PC-3 (cell line): ENCODE measurements around the gene P2RY2. TPM values are rescaled to one million over a fixed set of nuclear protein-coding genes. Genes with fewer than 3 reads are reported as not detected.
"Not testable (repeated sequence)": the region's sequence is repeated elsewhere in the genome, so short reads cannot be mapped to it uniquely, and the experiment has no call there.

Experiments
- ATAC-seq: fragments of 200-7000 bp; cut with Tn5 transposase; 2 replicates; pipeline ENCODE4 v1.9.1; 2020; ENCODE audit warnings: mild to moderate bottlenecking, moderate library complexity
- BruUV-seq: library from RNA; stranded (reverse); fragments of 400-500 nt; replicated peaks from 2 replicates; lab custom pipeline; 2021; lab: Mats Ljungman, UMichigan
- CTCF ChIA-PET: fragments of 300-600 bp; sonication (Branson Sonifier 250); formaldehyde crosslinking; loops from one replicate; lab custom pipeline; 2022; ENCODE audit warnings: antibody characterized with exemption; lab: Charles Lee
- POLR2A ChIA-PET: fragments of 300-600 bp; sonication (Branson Sonifier 250); formaldehyde crosslinking; loops from one replicate; lab custom pipeline; 2022; ENCODE audit warnings: antibody characterized with exemption; ENCODE audit not compliant: unreplicated experiment; lab: Charles Lee
- DNase-seq: peaks from one replicate; pipeline ENCODE4 v3.0.0-alpha.2; 2015
- H2AFZ ChIP-seq: fragments of 300-600 bp; sonication (generic); 2 replicates; pipeline ENCODE4 v1.6.0; 2016; ENCODE audit warnings: antibody characterized with exemption, low read length
- H3F3A ChIP-seq: fragments of 300-600 bp; sonication (generic); one replicate; pipeline ENCODE4 v1.6.0; 2017; ENCODE audit warnings: antibody characterized with exemption, low read length, control low read depth, mild to moderate bottlenecking; ENCODE audit not compliant: unreplicated experiment
- H3K27ac ChIP-seq: fragments of 300-600 bp; sonication (generic); 2 replicates; pipeline ENCODE4 v1.5.1; 2016; ENCODE audit warnings: mild to moderate bottlenecking, low read length
- H3K27me3 ChIP-seq: fragments of 300-600 bp; sonication (generic); 2 replicates; pipeline ENCODE4 v1.6.1; 2016; ENCODE audit warnings: low read length, mixed read lengths
- H3K36me3 ChIP-seq: fragments of 300-600 bp; sonication (generic); 2 replicates; pipeline ENCODE4 v1.6.1; 2016; ENCODE audit warnings: low read depth, mixed run types, low read length, mixed read lengths
- H3K4me1 ChIP-seq: fragments of 300-600 bp; sonication (generic); 2 replicates; pipeline ENCODE4 v1.5.1; 2016; ENCODE audit warnings: low read length; ENCODE audit not compliant: insufficient read depth
- H3K4me2 ChIP-seq: fragments of 300-600 bp; sonication (generic); 2 replicates; pipeline ENCODE4 v1.6.0; 2016; ENCODE audit warnings: low read length
- H3K4me3 ChIP-seq: fragments of 300-600 bp; sonication (generic); 2 replicates; pipeline ENCODE4 v1.5.1; 2016; ENCODE audit warnings: mild to moderate bottlenecking, low read length, mixed read lengths
- H3K79me2 ChIP-seq: fragments of 300-600 bp; sonication (generic); 2 replicates; pipeline ENCODE4 v1.6.1; 2017; ENCODE audit warnings: low read length, mixed read lengths
- H3K9ac ChIP-seq: fragments of 300-600 bp; sonication (generic); 2 replicates; pipeline ENCODE4 v1.6.0; 2016; ENCODE audit warnings: mild to moderate bottlenecking, low read length
- H3K9me2 ChIP-seq: fragments of 300-600 bp; sonication (generic); replicated peaks from 2 replicates; pipeline ENCODE4 v1.6.1; 2016; ENCODE audit warnings: mixed run types, low read length, mixed read lengths
- H3K9me3 ChIP-seq: fragments of 300-600 bp; sonication (generic); 2 replicates; pipeline ENCODE4 v1.6.1; 2016; ENCODE audit warnings: low read length, mixed read lengths
- H4K20me1 ChIP-seq: fragments of 300-600 bp; sonication (generic); 2 replicates; pipeline ENCODE4 v1.6.1; 2016; ENCODE audit warnings: low read length, mixed read lengths
- EZH2 ChIP-seq: fragments of 300-600 bp; sonication (generic); IDR thresholded peaks from one replicate; pipeline ENCODE4 v1.6.1; 2017; ENCODE audit warnings: antibody characterized with exemption, mild to moderate bottlenecking, low read length; ENCODE audit not compliant: unreplicated experiment
- EZH2phosphoT487 ChIP-seq: fragments of 300-600 bp; sonication (generic); IDR thresholded peaks from 2 replicates; pipeline ENCODE4 v1.6.1; 2018; ENCODE audit warnings: mild to moderate bottlenecking, antibody characterized with exemption, low read length, borderline replicate concordance
- intact Hi-C: fragments of 100-400 bp; cut with micrococcal nuclease; formaldehyde crosslinking; loops from 2 replicates; pipeline ENCODE4 v1.9.0; 2023
- total RNA-seq: library from RNA; depleted of rRNA; stranded (reverse); fragments of >200 nt; gene quantifications from 2 replicates; pipeline ENCODE4 v1.2.3, GENCODE V29; 2014
- TF ChIP-seq, protein P1 (sequence below): fragments of 300-600 bp; sonication (generic); conservative IDR thresholded peaks from 2 replicates; pipeline ENCODE4 v1.5.1; 2017; ENCODE audit warnings: antibody characterized with exemption, low read depth, mild to moderate bottlenecking, low read length

The P2RY2 gene
- total RNA-seq, 1 experiment from 2014 or later = 54.8 TPM

DNA sequence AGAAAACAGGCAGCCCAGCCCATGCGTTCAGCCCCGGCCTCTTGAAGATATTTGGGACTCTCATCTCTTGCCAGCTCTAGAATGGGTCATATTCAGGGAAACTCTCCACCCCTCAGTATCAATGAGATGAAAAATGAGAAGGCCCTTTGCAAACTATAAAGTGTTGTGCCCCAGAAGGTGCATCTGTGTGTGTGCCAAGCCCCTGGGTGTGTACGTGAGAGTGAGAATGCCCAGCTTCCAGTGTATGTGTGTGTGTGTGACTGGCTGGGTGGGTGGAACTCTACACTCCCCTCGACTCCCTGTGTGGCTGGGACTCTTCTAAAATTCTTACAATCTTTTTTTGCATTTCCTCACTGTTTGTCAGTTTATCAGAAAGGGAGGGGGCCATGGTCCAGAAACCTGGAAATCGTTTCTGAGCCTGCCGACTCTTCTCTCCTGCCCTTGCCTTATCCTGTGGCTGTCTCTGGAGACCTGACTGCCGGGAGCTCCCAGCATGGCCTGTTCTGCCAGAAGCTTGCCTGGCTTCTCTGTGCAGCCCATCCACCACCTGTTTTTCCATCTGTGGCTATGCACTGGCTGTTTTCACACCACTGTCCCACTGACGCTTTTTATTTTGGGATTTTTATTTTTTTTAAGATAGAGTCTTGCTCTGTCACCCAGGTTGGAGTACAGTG is 55.3 kb downstream of the P2RY2 start:
- CTCF ChIA-PET = interaction anchor here (0.6 kb wide), 1 partner anchor 24 kb away, joined by 3 read pairs; no protein-coding TSS in a partner anchor
- H2AFZ ChIP-seq = no peak overlapping the region
- no TSS peak for BruUV-seq
- DNase-seq (no peak), ATAC-seq (no peak)
- H3K79me2 ChIP-seq = no peaks in the 10 kb centered on the region
- intact Hi-C loops = no loop called here
- H3K9ac ChIP-seq = no peak overlapping the region
- no peaks in the 10 kb centered on the region for H4K20me1 ChIP-seq
- peak overlapping the region; percentile 40; the same call in 1 of the 2 replicates for H3K4me2 ChIP-seq
- H3K27me3 ChIP-seq = no peaks in the 10 kb centered on the region
- H3K36me3 ChIP-seq = no peaks in the 10 kb centered on the region
- H3K9me3 ChIP-seq = no peaks in the 10 kb centered on the region
- H3K9me2 ChIP-seq = no peaks in the 10 kb centered on the region
- H3F3A ChIP-seq = peaks cover 3% of the 10 kb centered on the region
- POLR2A ChIA-PET = no interaction called here
- H3K4me1 ChIP-seq = peaks cover 48% of the 10 kb centered on the region
- TF ChIP-seq EZH2phosphoT487 = no peak
- TF ChIP-seq, protein P1, sequence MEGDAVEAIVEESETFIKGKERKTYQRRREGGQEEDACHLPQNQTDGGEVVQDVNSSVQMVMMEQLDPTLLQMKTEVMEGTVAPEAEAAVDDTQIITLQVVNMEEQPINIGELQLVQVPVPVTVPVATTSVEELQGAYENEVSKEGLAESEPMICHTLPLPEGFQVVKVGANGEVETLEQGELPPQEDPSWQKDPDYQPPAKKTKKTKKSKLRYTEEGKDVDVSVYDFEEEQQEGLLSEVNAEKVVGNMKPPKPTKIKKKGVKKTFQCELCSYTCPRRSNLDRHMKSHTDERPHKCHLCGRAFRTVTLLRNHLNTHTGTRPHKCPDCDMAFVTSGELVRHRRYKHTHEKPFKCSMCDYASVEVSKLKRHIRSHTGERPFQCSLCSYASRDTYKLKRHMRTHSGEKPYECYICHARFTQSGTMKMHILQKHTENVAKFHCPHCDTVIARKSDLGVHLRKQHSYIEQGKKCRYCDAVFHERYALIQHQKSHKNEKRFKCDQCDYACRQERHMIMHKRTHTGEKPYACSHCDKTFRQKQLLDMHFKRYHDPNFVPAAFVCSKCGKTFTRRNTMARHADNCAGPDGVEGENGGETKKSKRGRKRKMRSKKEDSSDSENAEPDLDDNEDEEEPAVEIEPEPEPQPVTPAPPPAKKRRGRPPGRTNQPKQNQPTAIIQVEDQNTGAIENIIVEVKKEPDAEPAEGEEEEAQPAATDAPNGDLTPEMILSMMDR = no peak
- no peak for TF ChIP-seq EZH2
- H3K4me3 ChIP-seq = no peak overlapping the region
- H3K27ac ChIP-seq = no peak overlapping the region

DNA sequence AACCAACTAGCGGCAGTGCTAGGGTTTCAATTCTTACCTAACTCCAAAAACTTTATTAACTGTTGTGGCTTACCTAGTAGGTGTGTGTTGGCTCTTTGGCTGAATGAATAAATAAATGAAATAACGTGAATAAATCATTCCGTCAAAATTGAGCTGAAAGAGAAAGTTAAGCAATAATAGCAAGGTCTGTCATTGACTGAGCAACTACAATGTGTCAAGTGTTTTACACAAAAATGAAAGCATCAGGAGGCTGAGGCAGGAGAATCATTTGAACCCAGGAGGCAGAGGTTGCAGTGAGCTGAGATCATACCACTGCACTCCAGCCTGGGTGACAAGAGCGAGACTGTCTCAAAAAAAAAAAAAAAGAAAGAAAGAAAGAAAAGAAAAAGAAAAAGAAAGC is 56.1 kb downstream of the P2RY2 start:
- H3F3A ChIP-seq, ATAC-seq, DNase-seq, H2AFZ ChIP-seq, H3K79me2 ChIP-seq, H4K20me1 ChIP-seq, CTCF ChIA-PET, POLR2A ChIA-PET, H3K36me3 ChIP-seq, intact Hi-C loops, BruUV-seq, H3K27ac ChIP-seq, H3K9ac ChIP-seq, H3K27me3 ChIP-seq, H3K4me3 ChIP-seq, H3K4me2 ChIP-seq, H3K9me2 ChIP-seq, H3K9me3 ChIP-seq: not testable (repeated sequence)
- H3K4me1 ChIP-seq = peaks cover 41% of the 10 kb centered on the region

GRCh38 chr11:73274722-73275380 is 56.8 kb downstream of the P2RY2 start:
- no peak overlapping the region for H3K4me3 ChIP-seq
- no peak overlapping the region for H3K27ac ChIP-seq
- H4K20me1 ChIP-seq = no peaks in the 10 kb centered on the region
- no peak for TF ChIP-seq EZH2phosphoT487
- no peaks in the 10 kb centered on the region for H3K27me3 ChIP-seq
- H2AFZ ChIP-seq = no peak overlapping the region
- H3K36me3 ChIP-seq = no peaks in the 10 kb centered on the region
- no peak for ATAC-seq
- no peak overlapping the region for H3K9ac ChIP-seq
- H3K4me1 ChIP-seq = peaks cover 35% of the 10 kb centered on the region
- POLR2A ChIA-PET = no interaction called here
- CTCF ChIA-PET = no interaction called here
- H3K9me2 ChIP-seq = no peaks in the 10 kb centered on the region
- peaks cover 3% of the 10 kb centered on the region for H3F3A ChIP-seq
- no peak for DNase-seq
- BruUV-seq = no TSS peak
- H3K9me3 ChIP-seq = no peaks in the 10 kb centered on the region
- no peak overlapping the region for H3K4me2 ChIP-seq
- intact Hi-C loops = no loop called here
- no peaks in the 10 kb centered on the region for H3K79me2 ChIP-seq
